K562 (cell line): ENCODE measurements around the gene SRSF1. TPM values are rescaled to one million over a fixed set of nuclear protein-coding genes. Genes with fewer than 3 reads are reported as not detected.
A peak's percentile ranks its signal among the peaks of the same experiment; 100 is the strongest.

ENCODE experiments used
- CAMTA2 ChIP-seq: fragments of 250-450 bp; sonication (Bioruptor Pico); conservative IDR thresholded peaks from 2 replicates; pipeline ENCODE4 v1.5.1; 2022
- CBX2 ChIP-seq: fragments of 200-600 bp; sonication (generic); IDR thresholded peaks from one replicate; pipeline ENCODE4 v1.6.1; 2012; ENCODE audit warnings: mild to moderate bottlenecking, low read length, inconsistent platforms; ENCODE audit not compliant: insufficient read depth, poor library complexity, severe bottlenecking
- EZH2 ChIP-seq: IDR thresholded peaks from 2 replicates; pipeline ENCODE4 v1.6.1; 2012; ENCODE audit warnings: low read depth, mild to moderate bottlenecking, inconsistent platforms, low read length, borderline replicate concordance
- FUS ChIP-seq: fragments of 200-400 bp; formaldehyde crosslinking; optimal IDR thresholded peaks from 2 replicates; pipeline ENCODE3; 2017; ENCODE audit warnings: low read depth, low read length
- HSF4 ChIP-seq: fragments of 250-450 bp; sonication (Bioruptor Pico); IDR thresholded peaks from 2 replicates; pipeline ENCODE4 v2.1.2; 2022; ENCODE audit warnings: mild to moderate bottlenecking, moderate library complexity, borderline replicate concordance
- LEF1 ChIP-seq: fragments of 450-650 bp; IDR thresholded peaks from 2 replicates; pipeline ENCODE4 v1.6.1; 2016; ENCODE audit warnings: mild to moderate bottlenecking
- NEUROD1 ChIP-seq: fragments of 150-350 bp; IDR thresholded peaks from 2 replicates; pipeline ENCODE4 v1.6.1; 2014; ENCODE audit warnings: borderline replicate concordance, low read length, low read depth; ENCODE audit not compliant: partially characterized antibody
- NONO ChIP-seq, 2 experiments: fragments of 200-400 bp in 1 of 2; fragments of 450-650 bp in 1 of 2; formaldehyde crosslinking in 1 of 2; IDR thresholded peaks; 2 replicates each; pipeline ENCODE4 v1.6.1; 2017; ENCODE audit warnings: low read depth in 2 of 2, mild to moderate bottlenecking in 2 of 2, moderate library complexity in 2 of 2, low read length in 1 of 2
- RBM17 ChIP-seq: fragments of 200-400 bp; formaldehyde crosslinking; IDR thresholded peaks from 2 replicates; pipeline ENCODE4 v1.6.1; 2017; ENCODE audit warnings: low read depth, mild to moderate bottlenecking, low read length, borderline replicate concordance
- TAF7 ChIP-seq: fragments of 450-650 bp; IDR thresholded peaks from 2 replicates; pipeline ENCODE4 v1.6.1; 2016; ENCODE audit warnings: missing genetic modification characterization, missing compliant biosample characterization
- TRIM28 ChIP-seq: fragments of 450-650 bp; IDR thresholded peaks from 2 replicates; pipeline ENCODE4 v1.6.1; 2017
- U2AF2 ChIP-seq: fragments of 200-400 bp; formaldehyde crosslinking; optimal IDR thresholded peaks from 2 replicates; pipeline ENCODE3; 2017; ENCODE audit warnings: low read depth, mild to moderate bottlenecking, low read length
- ZFX ChIP-seq: sonication (generic); formaldehyde crosslinking; IDR thresholded peaks from 2 replicates; pipeline ENCODE4 v1.8.0; 2022; ENCODE audit warnings: mild to moderate bottlenecking, missing genetic modification reagents, moderate library complexity
- polyA plus RNA-seq, 8 experiments: library from polyadenylated mRNA; depleted of rRNA in 4 of 8; stranded (reverse) in 5 of 8; unstranded in 3 of 8; fragments of >200 nt; fragmentation: Nextera tagmentation in 2 of 8; fragmentation: Illumina TruSeq in 1 of 8; extraction: Ambion mirVana in 2 of 8; extraction: Trizol in 1 of 8; gene quantifications; 2 replicates each; pipeline versions ENCODE4 v1.2.1 to v1.2.3, GENCODE V29; 2011 to 2014; ENCODE audit warnings: inconsistent platforms in 1 of 8, missing spikeins in 1 of 8
- total RNA-seq, 7 experiments: library from RNA; depleted of rRNA in 6 of 7; stranded (reverse); fragments of >200 nt in 6 of 7; fragmentation: Illumina TruSeq in 2 of 7; extraction: Trizol in 2 of 7; gene quantifications; 2 replicates each; pipeline versions ENCODE4 v1.2.1 to v1.2.3, GENCODE V29; 2011 to 2021; ENCODE audit warnings: low replicate concordance in 1 of 7
- TF ChIP-seq, protein P1 (sequence below): fragments of 250-450 bp; sonication (Bioruptor Pico); IDR thresholded peaks from 2 replicates; pipeline ENCODE4 v1.9.0; 2021; ENCODE audit warnings: mild to moderate bottlenecking, inconsistent platforms
- TF ChIP-seq, protein P2 (sequence below), 2 experiments: IDR thresholded peaks; 2 replicates each; pipeline ENCODE4 v1.6.1; 2012; ENCODE audit warnings: improper control_type of control experiment in 2 of 2, low read depth in 2 of 2, low read length in 2 of 2, borderline replicate concordance in 1 of 2
- TF ChIP-seq, protein P3 (sequence below): fragments of 450-650 bp; IDR thresholded peaks from 2 replicates; pipeline ENCODE4 v1.6.1; 2018; ENCODE audit warnings: mild to moderate bottlenecking, low read depth; ENCODE audit not compliant: partially characterized antibody
- TF ChIP-seq, protein P4 (sequence below): fragments of 250-450 bp; sonication (Bioruptor Pico); IDR thresholded peaks from 2 replicates; pipeline ENCODE4 v1.8.0; 2022; ENCODE audit warnings: moderate library complexity, mild to moderate bottlenecking, inconsistent platforms
- TF ChIP-seq, protein P5 (sequence below), 2 experiments: fragments of 450-650 bp; conservative IDR thresholded peaks; 2 replicates each; pipeline ENCODE4 v1.6.1; 2017; ENCODE audit warnings: mild to moderate bottlenecking in 2 of 2, moderate library complexity in 2 of 2

SRSF1 gene
- total and polyA plus RNA-seq, 9 of the 15 experiments (the other 6 are each of a cell fraction or from before 2014, with no cell fraction given): 77.8 to 559 (median 442) TPM

DNA sequence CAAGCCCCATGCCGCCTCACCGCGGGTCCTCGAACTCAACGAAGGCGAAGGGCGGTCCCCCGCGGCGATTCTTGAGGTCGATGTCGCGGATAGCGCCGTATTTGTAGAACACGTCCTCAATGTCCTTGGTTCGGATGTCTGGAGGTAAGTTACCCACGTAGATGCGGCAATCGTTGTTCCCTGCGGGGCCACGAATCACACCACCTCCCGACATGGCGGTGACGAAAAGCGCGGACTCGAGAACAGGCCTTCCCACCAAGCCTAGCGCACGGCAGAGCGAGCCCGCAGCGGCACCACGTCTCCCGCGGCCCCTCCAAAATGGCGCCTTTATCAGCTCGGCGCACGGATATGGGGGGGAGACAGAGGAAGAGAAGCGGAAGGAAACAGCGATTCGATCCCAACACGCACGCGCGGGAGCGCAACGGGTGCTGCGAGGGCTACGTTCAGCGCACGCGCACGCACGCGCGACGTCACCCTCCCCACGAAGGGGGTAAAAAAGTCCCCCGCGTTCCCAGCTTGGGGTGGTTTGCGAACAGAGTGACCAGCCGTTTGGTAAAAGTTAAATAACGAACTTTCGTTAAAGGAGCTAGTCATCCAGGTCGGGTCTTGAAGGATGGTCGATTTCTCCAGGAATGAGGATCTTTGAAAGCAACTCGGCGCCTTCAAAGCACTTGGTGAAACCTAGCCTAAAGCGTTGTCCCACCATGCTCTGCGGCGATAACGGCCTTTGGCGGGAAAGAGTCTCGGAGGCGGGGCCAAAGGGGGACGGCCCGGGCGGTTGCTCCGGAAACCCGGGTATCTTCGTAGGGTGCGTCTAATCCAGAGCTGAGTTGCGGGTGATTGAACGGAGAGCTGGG, at the start of gene SRSF1 (continued):
- TF ChIP-seq, protein P1, sequence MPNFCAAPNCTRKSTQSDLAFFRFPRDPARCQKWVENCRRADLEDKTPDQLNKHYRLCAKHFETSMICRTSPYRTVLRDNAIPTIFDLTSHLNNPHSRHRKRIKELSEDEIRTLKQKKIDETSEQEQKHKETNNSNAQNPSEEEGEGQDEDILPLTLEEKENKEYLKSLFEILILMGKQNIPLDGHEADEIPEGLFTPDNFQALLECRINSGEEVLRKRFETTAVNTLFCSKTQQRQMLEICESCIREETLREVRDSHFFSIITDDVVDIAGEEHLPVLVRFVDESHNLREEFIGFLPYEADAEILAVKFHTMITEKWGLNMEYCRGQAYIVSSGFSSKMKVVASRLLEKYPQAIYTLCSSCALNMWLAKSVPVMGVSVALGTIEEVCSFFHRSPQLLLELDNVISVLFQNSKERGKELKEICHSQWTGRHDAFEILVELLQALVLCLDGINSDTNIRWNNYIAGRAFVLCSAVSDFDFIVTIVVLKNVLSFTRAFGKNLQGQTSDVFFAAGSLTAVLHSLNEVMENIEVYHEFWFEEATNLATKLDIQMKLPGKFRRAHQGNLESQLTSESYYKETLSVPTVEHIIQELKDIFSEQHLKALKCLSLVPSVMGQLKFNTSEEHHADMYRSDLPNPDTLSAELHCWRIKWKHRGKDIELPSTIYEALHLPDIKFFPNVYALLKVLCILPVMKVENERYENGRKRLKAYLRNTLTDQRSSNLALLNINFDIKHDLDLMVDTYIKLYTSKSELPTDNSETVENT (CRISPR knock-in tag): peak; percentile 90; the same call in 1 of the 2 replicates
- TF ChIP-seq, protein P2, sequence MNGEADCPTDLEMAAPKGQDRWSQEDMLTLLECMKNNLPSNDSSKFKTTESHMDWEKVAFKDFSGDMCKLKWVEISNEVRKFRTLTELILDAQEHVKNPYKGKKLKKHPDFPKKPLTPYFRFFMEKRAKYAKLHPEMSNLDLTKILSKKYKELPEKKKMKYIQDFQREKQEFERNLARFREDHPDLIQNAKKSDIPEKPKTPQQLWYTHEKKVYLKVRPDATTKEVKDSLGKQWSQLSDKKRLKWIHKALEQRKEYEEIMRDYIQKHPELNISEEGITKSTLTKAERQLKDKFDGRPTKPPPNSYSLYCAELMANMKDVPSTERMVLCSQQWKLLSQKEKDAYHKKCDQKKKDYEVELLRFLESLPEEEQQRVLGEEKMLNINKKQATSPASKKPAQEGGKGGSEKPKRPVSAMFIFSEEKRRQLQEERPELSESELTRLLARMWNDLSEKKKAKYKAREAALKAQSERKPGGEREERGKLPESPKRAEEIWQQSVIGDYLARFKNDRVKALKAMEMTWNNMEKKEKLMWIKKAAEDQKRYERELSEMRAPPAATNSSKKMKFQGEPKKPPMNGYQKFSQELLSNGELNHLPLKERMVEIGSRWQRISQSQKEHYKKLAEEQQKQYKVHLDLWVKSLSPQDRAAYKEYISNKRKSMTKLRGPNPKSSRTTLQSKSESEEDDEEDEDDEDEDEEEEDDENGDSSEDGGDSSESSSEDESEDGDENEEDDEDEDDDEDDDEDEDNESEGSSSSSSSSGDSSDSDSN (IDR thresholded peaks at IDR 0.05; ENCODE audit: borderline replicate concordance in 1 of 2, low read depth in 2 of 2, low read length in 2 of 2): no peak
- no peak for TF ChIP-seq U2AF2
- peak; percentile 35 to 59; a peak in 1 of 4 replicates for TF ChIP-seq NONO (IDR thresholded peaks at IDR 0.05; ENCODE audit: low read depth in 2 of 2, low read length in 1 of 2)
- peak; percentile 86 for TF ChIP-seq TAF7 (tag)
- no peak for TF ChIP-seq RBM17
- peak; percentile 96 for TF ChIP-seq ZFX (CRISPR knock-in tag)
- TF ChIP-seq FUS: no peak
- TF ChIP-seq TRIM28: no peak; the same call in 1 of the 2 replicates
- no peak for TF ChIP-seq EZH2
- TF ChIP-seq, protein P3, sequence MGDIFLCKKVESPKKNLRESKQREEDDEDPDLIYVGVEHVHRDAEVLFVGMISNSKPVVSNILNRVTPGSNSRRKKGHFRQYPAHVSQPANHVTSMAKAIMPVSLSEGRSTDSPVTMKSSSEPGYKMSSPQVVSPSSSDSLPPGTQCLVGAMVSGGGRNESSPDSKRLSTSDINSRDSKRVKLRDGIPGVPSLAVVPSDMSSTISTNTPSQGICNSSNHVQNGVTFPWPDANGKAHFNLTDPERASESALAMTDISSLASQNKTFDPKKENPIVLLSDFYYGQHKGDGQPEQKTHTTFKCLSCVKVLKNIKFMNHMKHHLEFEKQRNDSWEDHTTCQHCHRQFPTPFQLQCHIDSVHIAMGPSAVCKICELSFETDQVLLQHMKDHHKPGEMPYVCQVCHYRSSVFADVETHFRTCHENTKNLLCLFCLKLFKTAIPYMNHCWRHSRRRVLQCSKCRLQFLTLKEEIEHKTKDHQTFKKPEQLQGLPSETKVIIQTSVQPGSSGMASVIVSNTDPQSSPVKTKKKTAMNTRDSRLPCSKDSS: no peak
- TF ChIP-seq NEUROD1: no peak
- TF ChIP-seq, protein P4, sequence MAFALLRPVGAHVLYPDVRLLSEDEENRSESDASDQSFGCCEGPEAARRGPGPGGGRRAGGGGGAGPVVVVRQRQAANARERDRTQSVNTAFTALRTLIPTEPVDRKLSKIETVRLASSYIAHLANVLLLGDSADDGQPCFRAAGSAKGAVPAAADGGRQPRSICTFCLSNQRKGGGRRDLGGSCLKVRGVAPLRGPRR (CRISPR knock-in tag): no peak
- TF ChIP-seq CBX2: no peak
- no peak for TF ChIP-seq CAMTA2 (CRISPR knock-in tag)
- peak; percentile 25; the same call in 1 of the 2 replicates for TF ChIP-seq LEF1
- no peak for TF ChIP-seq HSF4 (CRISPR knock-in tag)
- TF ChIP-seq, protein P5, sequence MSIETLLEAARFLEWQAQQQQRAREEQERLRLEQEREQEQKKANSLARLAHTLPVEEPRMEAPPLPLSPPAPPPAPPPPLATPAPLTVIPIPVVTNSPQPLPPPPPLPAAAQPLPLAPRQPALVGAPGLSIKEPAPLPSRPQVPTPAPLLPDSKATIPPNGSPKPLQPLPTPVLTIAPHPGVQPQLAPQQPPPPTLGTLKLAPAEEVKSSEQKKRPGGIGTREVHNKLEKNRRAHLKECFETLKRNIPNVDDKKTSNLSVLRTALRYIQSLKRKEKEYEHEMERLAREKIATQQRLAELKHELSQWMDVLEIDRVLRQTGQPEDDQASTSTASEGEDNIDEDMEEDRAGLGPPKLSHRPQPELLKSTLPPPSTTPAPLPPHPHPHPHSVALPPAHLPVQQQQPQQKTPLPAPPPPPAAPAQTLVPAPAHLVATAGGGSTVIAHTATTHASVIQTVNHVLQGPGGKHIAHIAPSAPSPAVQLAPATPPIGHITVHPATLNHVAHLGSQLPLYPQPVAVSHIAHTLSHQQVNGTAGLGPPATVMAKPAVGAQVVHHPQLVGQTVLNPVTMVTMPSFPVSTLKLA (conservative IDR thresholded peaks at IDR 0.05): peak in 1 of 2 experiments; percentile 69
